NCI-H1092 (cell line): ENCODE results near the gene IRF6.

ENCODE experiments used
- DNase-seq: peaks from one replicate; lab custom pipeline; 2025; lab: John Stamatoyannopoulos, UW

The IRF6 gene

DNA sequence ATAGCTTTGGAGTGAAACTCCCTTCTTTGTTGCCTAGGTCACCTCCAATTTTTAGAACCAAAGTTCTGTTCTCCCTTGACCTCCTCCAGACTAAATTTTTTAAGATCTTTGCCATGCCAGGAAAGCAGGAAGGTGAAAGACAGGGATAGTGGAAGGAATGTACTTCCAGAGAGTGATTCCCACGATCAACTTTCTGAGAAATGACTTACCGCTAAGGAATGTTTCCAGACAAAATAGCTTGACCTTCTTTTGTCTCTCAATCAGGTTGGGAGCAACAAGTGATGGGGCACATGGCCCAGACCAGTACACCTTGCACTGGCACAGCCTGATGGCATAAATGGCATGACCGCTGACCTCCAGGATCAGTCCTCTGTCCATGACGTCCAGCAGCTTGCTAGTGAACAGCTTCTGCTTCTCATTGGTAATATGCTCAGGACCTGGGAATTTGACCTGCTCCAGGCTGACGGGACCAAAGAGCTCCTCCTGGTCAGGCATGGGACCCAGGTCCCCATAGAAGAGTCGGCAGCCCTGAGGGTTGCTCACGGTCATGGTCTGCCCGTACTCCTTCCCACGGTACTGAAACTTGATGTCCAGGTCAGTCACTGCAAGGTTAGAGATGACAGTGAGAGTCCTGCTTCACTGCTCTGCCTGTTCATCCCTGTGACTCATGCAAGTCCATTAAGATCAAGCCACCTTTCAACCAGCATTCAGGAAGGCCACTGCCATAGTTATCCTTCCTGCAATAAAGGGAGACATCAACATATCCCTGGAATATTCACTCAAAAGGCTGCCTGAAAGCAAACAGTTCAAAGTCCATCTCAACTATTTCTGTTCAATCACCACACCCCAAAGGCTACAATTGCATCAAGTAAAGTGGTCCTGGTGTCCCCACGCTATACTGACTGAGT lies 15.4 kb downstream of the IRF6 start:
- no peak for DNase-seq

- DNase-seq = no peak
Observed at GRCh38 chr1:209789245-209789644, 16.7 kb downstream of the IRF6 start.

DNA sequence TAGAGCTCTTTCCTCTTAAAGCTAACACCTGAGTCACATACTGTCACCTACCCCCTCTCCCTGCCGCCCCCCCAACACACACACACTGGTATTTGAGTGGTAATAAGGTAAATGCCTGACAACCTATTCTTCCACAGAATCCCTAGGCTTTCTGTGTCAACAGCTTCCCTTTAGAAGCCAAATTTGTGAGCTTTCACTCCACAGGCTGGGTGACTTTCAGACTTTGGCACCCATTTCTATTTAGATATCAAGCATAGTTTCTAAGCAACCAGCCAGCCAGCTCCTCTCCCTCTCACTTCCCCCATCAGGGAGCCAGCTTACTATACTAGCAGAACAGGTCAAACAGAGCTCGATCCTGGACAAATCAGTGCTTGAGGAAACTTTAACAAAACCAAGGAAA lies 18.4 kb downstream of the IRF6 start:
- DNase-seq = peak; percentile 50

- no peak for DNase-seq
Observed at GRCh38 chr1:209786146-209786545, 19.8 kb downstream of the IRF6 start.

DNA sequence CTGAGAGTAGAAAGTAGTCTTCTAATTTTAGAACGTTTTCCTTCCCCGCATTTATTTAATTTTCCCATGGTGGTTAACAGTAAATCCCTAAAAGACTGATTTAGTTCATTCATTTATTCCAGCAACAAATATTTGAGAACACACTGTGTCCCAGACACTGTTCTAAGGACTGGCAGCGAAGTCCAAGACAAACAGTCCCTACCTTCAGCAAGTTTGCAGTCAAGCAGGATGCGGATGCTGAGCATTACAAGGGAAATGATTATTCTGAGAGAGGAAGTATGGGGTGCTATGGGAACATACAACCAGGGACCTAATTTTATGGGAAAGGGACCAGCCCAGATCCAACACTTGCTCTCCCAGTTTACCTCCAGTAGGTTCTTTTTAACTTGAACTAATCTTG lies 20.4 kb downstream of the IRF6 start:
- no peak for DNase-seq

GRCh38 chr1:209784265-209785169 lies 21.4 kb downstream of the IRF6 start, which contains the start of gene C1orf74:
C1orf74 (minus strand) TSS chr1:209784559; CDS start chr1:209783634, 925 bp downstream.
- DNase-seq = peak; percentile 100

DNA sequence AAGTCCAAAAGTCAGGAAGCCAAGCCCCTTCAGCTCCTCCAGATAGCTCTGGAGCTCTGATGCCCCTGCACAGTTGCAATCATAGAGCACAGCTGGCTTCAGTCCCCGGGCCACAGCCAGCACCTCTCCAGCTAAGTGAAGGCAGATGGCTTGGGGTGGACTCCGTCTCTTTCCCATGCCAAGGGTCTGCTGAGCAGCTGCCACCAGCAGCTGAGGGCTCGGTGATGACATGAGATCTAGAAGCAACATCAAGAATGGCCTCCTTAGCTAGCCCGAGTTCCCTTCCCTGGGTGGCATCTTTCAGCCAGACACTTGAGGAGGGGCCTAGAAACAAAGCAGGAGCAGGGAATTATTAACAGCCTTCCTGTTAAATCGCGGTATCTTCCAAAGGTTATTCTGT lies 22.6 kb downstream of the IRF6 start:
- no peak for DNase-seq

DNA sequence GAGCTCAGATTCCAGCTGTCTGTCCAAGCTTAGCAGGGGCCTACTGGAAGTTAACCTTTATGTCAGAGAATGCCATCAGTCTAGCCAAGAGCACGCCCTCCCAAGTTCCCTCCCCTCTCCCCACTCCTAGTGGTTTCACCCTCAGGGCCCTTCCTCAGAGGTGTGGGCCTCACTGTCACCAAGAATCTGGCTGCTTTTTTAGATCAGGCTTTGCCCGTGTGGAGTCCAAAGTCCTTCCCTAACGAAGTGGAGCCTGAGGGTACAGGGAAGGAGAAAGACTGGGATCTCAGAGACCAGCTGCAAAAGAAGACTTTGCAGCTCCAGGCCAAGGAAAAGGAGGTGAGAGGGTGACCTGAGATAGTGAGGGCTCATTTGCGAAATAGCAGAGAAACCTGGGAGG lies 25.7 kb downstream of the IRF6 start:
- DNase-seq = no peak

DNA sequence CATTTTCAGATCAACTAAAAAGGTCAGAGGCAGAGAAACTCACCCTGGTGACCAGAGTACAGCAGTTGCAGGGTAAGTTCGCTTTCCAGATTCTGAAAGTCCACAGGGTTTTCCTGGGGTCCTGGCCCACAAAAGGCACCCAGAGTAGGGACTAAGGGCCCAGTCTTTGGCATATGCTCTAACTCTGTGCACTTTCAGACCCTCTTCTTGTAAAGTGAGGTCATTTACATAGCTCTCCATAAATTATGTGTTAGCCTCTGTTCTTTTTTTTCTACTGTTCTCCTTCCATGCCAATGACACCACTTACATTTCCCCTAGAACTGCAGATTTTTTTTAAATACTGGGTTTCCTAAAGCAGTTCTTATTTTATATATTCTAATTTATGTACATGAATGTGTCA lies 27.8 kb downstream of the IRF6 start:
- DNase-seq = no peak

DNA sequence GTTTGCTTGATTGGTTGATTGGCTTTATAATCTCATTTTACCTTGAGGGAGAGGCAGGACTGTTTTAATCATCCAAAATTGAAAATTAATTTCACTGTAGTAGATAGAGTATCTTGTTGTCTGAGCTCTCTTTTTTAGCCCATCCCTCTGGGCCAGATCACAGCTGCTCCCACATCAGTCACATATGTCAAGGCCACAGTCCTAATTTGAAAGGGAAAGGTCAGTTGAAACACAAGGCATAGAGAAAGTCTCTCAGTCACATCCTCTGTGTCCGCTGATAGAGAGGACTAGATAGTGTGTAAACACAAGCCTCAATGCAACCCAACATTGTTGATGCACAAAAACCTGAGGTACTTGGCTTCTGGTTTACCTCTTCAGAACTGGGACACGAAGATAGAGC lies 28.4 kb downstream of the IRF6 start:
- DNase-seq = no peak

DNA sequence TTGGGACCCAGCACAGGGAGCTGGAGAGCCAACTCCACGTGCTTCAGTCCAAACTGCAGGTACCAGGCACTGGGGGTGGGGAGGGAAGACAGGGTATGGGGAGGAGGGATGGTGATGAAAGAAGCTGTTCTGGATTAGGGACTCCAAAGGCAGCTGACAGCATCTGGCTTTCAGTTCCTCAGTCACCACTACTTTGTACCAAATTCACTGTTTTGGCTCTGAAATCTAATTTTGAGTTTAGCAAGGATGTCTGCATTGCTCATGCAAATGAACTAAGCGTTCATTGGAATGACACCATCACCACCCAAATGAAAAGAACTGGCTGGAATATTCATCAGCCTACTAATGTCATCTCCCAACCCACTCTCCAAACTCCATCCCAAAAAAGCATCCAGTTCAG lies 30.3 kb downstream of the IRF6 start:
- no peak for DNase-seq

- DNase-seq = no peak
Observed at GRCh38 chr1:209774592-209774991, 31.4 kb downstream of the IRF6 start.

DNA sequence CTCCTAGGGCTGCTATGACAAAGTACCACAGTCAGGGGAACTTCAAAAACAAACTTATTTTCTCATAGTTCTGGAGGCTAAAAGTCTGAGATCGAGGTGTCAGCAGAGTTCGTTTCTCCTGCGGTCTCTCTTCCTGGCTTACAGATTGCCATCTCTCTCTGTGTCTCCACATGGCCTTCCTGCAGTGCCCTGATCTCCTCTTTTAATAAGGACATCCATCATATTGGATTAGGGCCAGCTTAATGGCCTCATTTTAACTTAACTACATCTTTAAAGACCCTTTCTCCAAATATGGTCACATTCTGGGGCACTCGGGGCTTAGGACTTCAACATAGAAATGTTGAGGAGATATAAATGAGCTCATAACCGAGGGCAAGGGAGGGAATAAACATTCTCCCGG lies 33.8 kb downstream of the IRF6 start:
- DNase-seq = no peak

DNA sequence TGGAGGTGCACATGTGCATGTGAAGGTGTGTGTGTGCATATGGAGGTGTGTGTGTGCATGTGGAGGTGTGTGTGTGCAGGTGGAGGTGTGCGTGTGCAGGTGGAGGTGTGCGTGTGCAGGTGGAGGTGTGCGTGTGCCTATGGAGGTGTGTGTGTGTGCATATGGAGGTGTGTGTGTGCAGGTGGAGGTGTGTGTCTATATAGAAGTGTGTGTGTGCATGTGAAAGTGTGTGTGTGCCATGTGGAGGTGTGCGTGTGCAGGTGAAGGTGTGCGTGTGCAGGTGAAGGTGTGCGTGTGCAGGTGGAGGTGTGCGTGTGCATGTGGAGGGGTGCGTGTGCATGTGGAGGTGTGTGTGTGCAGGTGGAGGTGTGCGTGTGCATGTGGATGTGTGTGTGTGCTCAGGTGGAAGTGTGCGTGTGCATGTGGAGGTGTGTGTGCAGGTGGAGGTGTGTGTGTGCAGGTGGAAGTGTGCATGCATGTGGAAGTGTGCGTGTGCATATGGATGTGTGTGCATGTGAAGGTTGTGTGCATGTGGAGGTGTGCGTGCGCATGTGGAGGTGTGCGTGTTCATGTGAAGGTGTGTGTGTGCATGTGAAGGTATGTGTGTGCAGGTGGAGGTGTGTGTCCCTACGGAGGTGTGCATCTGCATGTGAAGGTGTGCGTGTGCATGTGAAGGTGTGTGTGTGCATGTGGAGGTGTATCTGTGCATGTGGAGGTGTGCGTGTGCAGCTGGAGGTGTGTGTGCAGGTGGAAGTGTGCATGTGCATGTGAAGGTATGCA lies 35.1 kb downstream of the IRF6 start:
- DNase-seq = no peak

- DNase-seq = no peak
Observed at GRCh38 chr1:209769971-209770370, 36.0 kb downstream of the IRF6 start.

GRCh38 chr1:209769171-209769904 lies 36.6 kb downstream of the IRF6 start:
- DNase-seq = no peak

GRCh38 chr1:209768354-209768774 lies 37.6 kb downstream of the IRF6 start:
- DNase-seq = no peak

GRCh38 chr1:209767706-209768105 lies 38.2 kb downstream of the IRF6 start:
- DNase-seq = no peak

GRCh38 chr1:209767096-209767495 lies 38.8 kb downstream of the IRF6 start:
- no peak for DNase-seq

GRCh38 chr1:209766051-209766450 lies 39.9 kb downstream of the IRF6 start:
- no peak for DNase-seq

DNA sequence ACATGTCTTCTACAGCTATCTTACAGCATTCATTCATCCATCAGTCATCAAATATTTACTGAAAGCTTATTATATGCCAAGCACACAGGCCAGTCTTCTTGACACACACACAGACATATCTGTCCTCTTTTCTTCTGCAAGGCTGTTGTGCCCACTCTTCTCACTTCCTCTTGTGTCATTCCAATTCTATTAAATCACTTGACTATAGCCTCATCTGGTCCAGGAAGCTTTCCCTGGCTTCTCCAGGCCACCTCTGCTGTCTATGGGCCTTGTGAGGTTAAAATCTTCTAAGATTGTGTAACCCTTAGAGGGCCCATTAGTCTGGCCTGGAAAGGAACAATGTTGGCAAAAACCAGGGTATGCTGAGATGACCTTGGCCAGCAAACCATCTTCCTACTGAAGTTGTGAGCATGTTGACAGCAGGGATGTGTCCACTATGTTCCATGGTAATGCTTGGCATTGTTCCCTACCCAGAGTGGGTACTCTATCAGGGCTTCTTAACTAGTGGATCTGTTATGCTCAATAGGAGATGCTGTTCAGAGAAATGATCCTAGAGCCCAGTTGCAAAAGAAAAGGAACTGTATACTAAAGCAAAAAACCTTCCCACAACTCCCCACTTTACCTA lies 44.8 kb downstream of the IRF6 start:
- no peak for DNase-seq
